ENCODE measurements around the gene NVL.

NVL gene

DNA sequence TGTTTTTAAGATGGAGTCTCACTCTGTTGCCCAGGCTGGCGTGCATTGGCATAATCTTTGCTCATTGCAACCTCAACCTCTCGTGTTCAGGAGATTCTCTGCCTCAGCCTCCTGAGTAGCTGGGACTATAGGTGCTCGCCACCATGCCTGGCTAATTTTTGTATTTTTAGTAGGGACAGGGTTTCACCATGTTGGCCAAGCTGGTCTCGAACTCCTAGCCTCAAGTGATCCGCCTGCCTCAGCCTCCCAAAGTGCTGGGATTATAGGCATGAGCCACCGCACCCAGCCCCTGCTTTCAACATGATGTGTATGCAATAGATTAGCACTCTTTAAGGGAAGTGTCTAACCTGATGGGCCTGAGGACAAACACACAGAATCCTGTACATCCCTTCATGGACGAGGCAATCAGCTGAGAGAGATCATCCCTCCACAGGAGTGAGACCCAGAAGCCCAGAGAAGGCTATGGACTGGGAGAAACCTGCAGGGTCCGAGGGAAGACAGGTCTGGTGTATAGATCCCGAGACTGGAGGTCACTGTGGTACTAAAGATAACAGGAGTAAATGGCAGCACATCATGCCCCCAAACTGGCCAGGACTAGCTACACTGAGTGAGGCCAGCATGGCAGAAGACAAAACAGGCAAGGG lies 152.5 kb downstream of the NVL start:
- ChIA-PET CTCF (interaction anchor here (0.6 to 0.8 kb wide), 2 partner anchors 8 to 527 kb away, joined by 3 read pairs; no protein-coding TSS in a partner anchor), POLR2A (ENCODE audit: low non-redundant PET) (no interaction called here)
- DNase-seq (ENCODE audit: low spot score): no peak
- TF ChIP-seq, protein P1, sequence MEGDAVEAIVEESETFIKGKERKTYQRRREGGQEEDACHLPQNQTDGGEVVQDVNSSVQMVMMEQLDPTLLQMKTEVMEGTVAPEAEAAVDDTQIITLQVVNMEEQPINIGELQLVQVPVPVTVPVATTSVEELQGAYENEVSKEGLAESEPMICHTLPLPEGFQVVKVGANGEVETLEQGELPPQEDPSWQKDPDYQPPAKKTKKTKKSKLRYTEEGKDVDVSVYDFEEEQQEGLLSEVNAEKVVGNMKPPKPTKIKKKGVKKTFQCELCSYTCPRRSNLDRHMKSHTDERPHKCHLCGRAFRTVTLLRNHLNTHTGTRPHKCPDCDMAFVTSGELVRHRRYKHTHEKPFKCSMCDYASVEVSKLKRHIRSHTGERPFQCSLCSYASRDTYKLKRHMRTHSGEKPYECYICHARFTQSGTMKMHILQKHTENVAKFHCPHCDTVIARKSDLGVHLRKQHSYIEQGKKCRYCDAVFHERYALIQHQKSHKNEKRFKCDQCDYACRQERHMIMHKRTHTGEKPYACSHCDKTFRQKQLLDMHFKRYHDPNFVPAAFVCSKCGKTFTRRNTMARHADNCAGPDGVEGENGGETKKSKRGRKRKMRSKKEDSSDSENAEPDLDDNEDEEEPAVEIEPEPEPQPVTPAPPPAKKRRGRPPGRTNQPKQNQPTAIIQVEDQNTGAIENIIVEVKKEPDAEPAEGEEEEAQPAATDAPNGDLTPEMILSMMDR (conservative IDR thresholded peaks at IDR 0.05; ENCODE audit: low read depth): no peak
- H3K27ac ChIP-seq: no peak overlapping the region

All from RWPE1 (cell line).